B cell (primary cell): ENCODE results near the gene PIGZ.

Source experiments
- EZH2 ChIP-seq: IDR thresholded peaks from 2 replicates; pipeline ENCODE4 v1.6.1; 2012; ENCODE audit warnings: borderline replicate concordance, low read depth, mild to moderate bottlenecking, moderate library complexity, low read length; ENCODE audit not compliant: insufficient read depth, poor library complexity, severe bottlenecking
- TF ChIP-seq, protein P1 (sequence below): fragments of 200-600 bp; IDR thresholded peaks from one replicate; pipeline ENCODE4 v1.8.0; 2022; ENCODE audit warnings: antibody characterized with exemption, mild to moderate bottlenecking

DNA sequence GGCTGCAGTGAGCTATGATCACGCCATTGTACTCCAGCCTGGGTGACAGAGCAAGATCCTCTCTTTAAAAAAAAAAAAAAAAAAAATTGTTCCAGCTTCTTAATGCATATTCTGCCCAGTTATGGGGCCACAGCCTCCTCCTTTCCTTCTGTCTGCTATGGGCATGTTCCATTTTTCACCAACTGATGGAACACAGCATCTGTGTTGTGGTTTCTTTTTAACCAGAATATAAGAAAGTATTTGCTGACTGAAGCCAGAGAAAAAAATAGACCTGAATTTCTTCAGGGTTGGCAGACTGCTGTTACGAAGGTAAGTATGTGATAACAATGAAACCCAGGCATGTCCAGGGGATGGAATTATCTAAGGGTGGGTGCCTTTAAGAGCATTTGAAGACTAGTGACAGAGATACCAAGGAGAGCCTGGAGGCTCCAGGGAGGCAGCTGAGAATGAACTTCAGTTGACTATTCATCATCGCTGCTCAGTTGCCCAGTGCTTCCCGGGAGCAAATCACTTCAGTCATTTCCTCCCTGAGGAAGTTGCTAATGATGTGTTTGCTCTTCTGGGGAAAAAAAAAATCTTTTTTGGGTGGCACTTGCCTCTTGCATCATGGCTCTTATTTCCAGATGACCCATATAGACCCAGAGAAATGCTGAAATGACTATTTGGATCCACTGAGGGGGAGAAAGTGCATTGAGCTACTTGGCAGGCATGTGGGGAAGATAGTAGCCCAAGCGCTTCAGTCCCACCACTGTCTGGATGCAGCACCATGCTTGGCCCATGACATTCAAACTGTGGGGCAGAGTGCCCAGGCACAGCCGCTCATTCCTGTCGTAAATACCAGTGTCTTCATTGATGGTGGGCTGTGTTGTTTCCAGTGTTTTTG is 40.8 kb downstream of the PIGZ start:
- TF ChIP-seq, protein P1, sequence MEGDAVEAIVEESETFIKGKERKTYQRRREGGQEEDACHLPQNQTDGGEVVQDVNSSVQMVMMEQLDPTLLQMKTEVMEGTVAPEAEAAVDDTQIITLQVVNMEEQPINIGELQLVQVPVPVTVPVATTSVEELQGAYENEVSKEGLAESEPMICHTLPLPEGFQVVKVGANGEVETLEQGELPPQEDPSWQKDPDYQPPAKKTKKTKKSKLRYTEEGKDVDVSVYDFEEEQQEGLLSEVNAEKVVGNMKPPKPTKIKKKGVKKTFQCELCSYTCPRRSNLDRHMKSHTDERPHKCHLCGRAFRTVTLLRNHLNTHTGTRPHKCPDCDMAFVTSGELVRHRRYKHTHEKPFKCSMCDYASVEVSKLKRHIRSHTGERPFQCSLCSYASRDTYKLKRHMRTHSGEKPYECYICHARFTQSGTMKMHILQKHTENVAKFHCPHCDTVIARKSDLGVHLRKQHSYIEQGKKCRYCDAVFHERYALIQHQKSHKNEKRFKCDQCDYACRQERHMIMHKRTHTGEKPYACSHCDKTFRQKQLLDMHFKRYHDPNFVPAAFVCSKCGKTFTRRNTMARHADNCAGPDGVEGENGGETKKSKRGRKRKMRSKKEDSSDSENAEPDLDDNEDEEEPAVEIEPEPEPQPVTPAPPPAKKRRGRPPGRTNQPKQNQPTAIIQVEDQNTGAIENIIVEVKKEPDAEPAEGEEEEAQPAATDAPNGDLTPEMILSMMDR = no peak
- no peak for TF ChIP-seq EZH2
